NCI-H226 (cell line): ENCODE measurements around the gene HTR1B.

Experiments
- DNase-seq: peaks from one replicate; pipeline ENCODE4 v3.0.0-alpha.2; 2015

The HTR1B gene

DNA sequence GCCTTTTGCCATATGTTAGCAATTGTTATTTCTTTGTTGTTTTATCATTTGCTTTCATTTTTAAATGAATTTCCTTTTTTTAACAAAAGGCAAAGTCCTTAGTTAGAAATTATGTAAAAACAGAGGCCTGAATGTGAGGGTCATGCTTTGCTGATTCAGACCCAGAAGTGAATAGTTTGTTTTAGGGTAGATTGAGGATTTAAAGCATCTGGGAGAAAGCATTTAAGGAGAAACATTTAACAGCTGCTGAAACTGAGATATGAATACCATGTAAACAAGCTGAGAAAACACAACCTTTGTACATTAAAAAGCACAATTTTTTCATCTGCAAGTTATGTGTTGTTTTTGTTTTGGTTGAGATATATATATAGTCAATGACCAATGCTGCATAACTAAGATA is 8.0 kb downstream of the HTR1B start:
- DNase-seq, result no peak

- DNase-seq, result no peak
These were observed 8.9 kb downstream of the HTR1B start for GRCh38 chr6:77454386-77454785.

- no peak for DNase-seq
These were observed 11.8 kb downstream of the HTR1B start for GRCh38 chr6:77451466-77451865.

DNA sequence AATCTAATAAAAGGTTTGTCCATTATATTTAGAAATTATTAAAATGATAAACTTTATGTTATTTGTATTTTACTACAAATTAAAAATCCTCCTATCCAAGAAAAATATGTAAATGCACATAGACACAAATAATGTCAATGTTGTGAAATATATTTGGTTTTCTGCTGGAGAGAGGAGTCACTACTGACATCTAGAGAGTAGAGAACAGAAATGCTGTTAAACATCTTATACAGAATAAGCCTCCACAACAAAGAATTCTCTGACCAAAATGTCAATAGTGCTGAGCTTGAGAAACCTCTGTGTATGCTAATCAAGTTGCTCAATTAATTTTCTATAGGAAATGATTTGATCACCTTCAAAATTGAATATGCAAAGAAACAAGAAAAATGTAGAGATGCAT is 12.4 kb downstream of the HTR1B start:
- DNase-seq, result no peak

DNA sequence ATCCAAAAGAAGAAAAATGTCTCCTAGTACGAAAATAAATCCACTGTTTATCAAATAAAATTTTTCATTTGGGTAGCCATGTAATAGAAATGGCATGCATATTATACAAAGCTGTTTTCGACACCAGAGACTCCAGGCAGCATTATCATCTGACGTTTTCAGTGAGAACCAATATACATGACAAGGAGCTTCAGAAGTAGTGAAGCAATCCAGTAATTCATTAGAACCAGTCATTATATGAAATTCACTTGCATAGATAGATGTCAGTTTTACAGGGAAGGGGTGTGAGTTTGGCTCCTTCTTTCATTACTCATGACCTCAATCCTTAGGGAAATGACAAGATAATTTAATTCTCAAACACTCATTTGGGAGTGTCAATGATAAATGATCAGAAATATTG is 14.7 kb downstream of the HTR1B start:
- no peak for DNase-seq

DNA sequence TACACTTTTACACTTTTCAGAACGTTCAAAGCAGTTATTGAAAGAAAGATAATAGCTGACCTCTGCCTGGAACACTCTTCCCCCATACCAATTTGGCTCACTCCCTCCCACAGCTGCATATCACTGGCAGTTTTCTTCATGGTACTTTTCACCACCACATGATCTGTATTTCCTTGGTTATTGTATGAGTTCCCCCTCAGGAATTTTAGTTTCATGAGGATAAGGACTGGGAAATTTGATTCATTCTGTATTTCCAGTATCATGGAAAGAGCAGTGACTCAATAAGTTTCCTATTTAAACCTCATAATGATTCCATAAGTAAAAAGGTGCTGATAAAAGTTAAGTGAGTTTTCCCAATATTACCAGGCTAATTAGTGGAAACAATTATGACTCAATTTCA is 16.0 kb downstream of the HTR1B start:
- peak; percentile 81 for DNase-seq

DNA sequence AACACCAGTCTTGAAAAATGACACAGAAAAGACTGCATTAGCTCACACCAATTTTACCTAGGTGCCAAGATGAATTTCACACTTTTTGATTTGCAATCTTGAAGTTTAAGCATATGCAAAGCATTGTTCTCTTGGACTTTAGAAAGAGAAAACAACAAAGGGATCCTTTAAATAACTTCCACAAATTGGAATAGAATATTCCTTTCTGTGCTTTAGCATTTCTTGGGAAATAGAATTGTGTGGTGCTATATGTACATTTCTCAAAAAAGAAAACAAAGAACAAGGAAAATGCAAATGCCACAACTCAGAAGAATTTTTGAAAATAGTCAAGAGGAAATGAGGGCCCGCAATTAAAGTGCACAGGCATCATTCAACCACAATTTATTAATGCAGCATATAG is 17.0 kb downstream of the HTR1B start:
- no peak for DNase-seq

DNA sequence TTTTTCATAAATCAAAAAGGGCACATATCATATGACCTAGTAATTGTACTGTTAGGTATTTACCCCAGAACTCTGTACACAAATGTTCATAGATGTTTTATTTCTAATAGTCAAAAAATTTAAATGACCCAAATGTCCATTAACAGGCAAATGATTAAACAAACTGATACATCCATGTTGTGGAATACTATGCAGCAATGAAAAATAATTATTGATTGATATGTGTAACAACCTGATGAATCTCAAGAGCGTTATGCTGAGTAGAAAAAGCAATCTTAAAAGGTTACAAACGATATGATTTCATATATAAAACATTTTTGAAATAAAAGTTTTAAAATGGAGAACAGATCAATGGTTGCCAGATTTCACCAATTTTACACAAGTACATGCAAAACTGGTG is 18.1 kb downstream of the HTR1B start:
- no peak for DNase-seq

- DNase-seq, result no peak
These were observed 22.9 kb downstream of the HTR1B start for GRCh38 chr6:77440206-77440976.

- no peak for DNase-seq
These were observed 29.4 kb downstream of the HTR1B start for GRCh38 chr6:77433888-77434287.

GRCh38 chr6:77430504-77430903 is 32.8 kb downstream of the HTR1B start:
- DNase-seq, result no peak

- DNase-seq, result no peak
These were observed 37.6 kb downstream of the HTR1B start for GRCh38 chr6:77425671-77426070.

GRCh38 chr6:77425216-77425615 is 38.1 kb downstream of the HTR1B start:
- DNase-seq, result no peak

- DNase-seq, result no peak
These were observed 38.5 kb downstream of the HTR1B start for GRCh38 chr6:77424761-77425160.

GRCh38 chr6:77416839-77417238 is 46.5 kb downstream of the HTR1B start:
- no peak for DNase-seq

- DNase-seq, result no peak
These were observed 47.6 kb downstream of the HTR1B start for GRCh38 chr6:77415706-77416105.
